ENCODE results near the gene FAM13A. TPM values are rescaled to one million over a fixed set of nuclear protein-coding genes. Genes with fewer than 3 reads are reported as not detected.
A peak's percentile ranks its signal among the peaks of the same experiment; 100 is the strongest.

The FAM13A gene
- total and polyA plus RNA-seq, 7 donors: 3.8 to 76.0 (median 15.2) TPM

GRCh38 chr4:88719381-88719780 is 337.6 kb downstream of the FAM13A start:
- Histone ChIP-seq H3K36me3 (ENCODE audit: insufficient read depth in 1 of 2, low read depth in 1 of 2) (peaks cover 4 to 27% of the 10 kb centered on the region in 2 donors), H3K27me3 (ENCODE audit: insufficient read depth in 3 of 3, low read length in 2 of 3) (no peaks in the 10 kb centered on the region), H3K27ac (no peak overlapping the region), H3K4me3 (no peak overlapping the region), H3K9me3 (peaks cover 14% of the 10 kb centered on the region), H3K4me1 (peaks cover 25% of the 10 kb centered on the region)
- no peak for TF ChIP-seq CTCF (IDR thresholded peaks at IDR 0.05)
- 93 to 100% (median 96%) methylated on average over 1 of the region's 1 CpG for WGBS, 3 donors
- ATAC-seq: no peak
- intact Hi-C loops (cut with DNase I): loop anchor here in 1 of 2 donors (10.0 kb wide), 1 partner anchor 55 kb away; no protein-coding TSS in a partner anchor
- no peak for DNase-seq

DNA sequence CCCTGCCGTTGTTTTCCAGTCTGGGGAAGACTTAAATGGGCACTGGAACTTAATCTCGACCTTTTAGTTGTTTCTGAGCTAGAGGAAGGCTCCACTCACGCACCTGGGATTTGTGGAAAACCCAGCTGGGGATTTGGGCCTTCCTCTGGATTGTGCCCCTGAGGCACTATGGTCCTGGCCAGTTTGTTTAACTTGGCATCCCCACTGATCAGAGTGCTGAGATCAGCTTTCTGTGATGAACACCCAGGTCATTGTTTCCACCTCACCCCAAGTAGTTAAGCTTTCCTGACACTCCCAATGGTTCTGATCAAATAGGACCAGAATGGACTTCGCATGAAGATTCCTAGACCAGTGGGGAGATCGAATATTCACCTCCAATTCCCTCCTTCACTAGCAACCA is 338.9 kb downstream of the FAM13A start:
- TF ChIP-seq CTCF (IDR thresholded peaks at IDR 0.05): no peak
- ATAC-seq (no peak), DNase-seq (no peak)
- WGBS, 3 donors: 97 to 98% (median 98%) methylated on average over 5 of the region's 5 CpGs
- H3K4me1 ChIP-seq: peaks cover 25% of the 10 kb centered on the region
- H3K9me3 ChIP-seq: peaks cover 14% of the 10 kb centered on the region
- no peak overlapping the region for H3K27ac ChIP-seq
- no peak overlapping the region for H3K4me3 ChIP-seq
- intact Hi-C loops (cut with DNase I): loop anchor here in 1 of 2 donors (10.0 kb wide), 1 partner anchor 57 kb away; no protein-coding TSS in a partner anchor
- H3K36me3 ChIP-seq (ENCODE audit: insufficient read depth in 1 of 2, low read depth in 1 of 2): peaks cover 4 to 21% of the 10 kb centered on the region in 2 donors
- H3K27me3 ChIP-seq (ENCODE audit: insufficient read depth in 3 of 3, low read length in 2 of 3): no peaks in the 10 kb centered on the region

GRCh38 chr4:88713782-88714181 is 343.2 kb downstream of the FAM13A start:
- Histone ChIP-seq H3K27me3 (ENCODE audit: insufficient read depth in 3 of 3, low read length in 2 of 3) (no peaks in the 10 kb centered on the region), H3K4me1 (peaks cover 10% of the 10 kb centered on the region), H3K36me3 (ENCODE audit: insufficient read depth in 1 of 2, low read depth in 1 of 2) (peaks cover 8 to 32% of the 10 kb centered on the region in 2 donors), H3K4me3 (no peak overlapping the region), H3K27ac (peak overlapping the region; percentile 43), H3K9me3 (peaks cover 14% of the 10 kb centered on the region)
- intact Hi-C loops (cut with DNase I): loop anchor here in 1 of 2 donors (10.0 kb wide), 1 partner anchor 61 kb away; no protein-coding TSS in a partner anchor
- TF ChIP-seq CTCF (IDR thresholded peaks at IDR 0.05): no peak
- DNase-seq (no peak), ATAC-seq (peak in 2 of 4 donors; percentile 67 to 83)
- WGBS, 3 donors: 48 to 100% (median 68%) methylated on average over 1 of the region's 1 CpG

- WGBS, 3 donors: 92 to 100% (median 100%) methylated on average over 1 of the region's 1 CpG
- intact Hi-C loops (cut with DNase I): loop anchor here (5.0 to 10.0 kb wide), 3 partner anchors 65 to 395 kb away; no protein-coding TSS in a partner anchor
- H3K36me3 ChIP-seq (ENCODE audit: insufficient read depth in 1 of 2, low read depth in 1 of 2): peaks cover 7 to 31% of the 10 kb centered on the region in 2 donors
Measured at GRCh38 chr4:88709989-88710388, 347.0 kb downstream of the FAM13A start.

More at GRCh38 chr4:88709989-88710388, 347.0 kb downstream of the FAM13A start:
- H3K4me3 ChIP-seq: no peak overlapping the region
- ATAC-seq (no peak), DNase-seq (no peak)
- no peak overlapping the region for H3K27ac ChIP-seq
- no peaks in the 10 kb centered on the region for H3K9me3 ChIP-seq
- H3K4me1 ChIP-seq: peaks cover 15% of the 10 kb centered on the region
- H3K27me3 ChIP-seq (ENCODE audit: insufficient read depth in 3 of 3, low read length in 2 of 3): no peaks in the 10 kb centered on the region
- TF ChIP-seq CTCF (IDR thresholded peaks at IDR 0.05): no peak
